Keratinocyte (primary cell): ENCODE results near the gene CNPY1.

Experiments used
- EZH2 ChIP-seq: IDR thresholded peaks from one replicate; pipeline ENCODE4 v1.6.1; 2012; ENCODE audit warnings: inconsistent platforms, mild to moderate bottlenecking, low read length, moderate library complexity
- TF ChIP-seq, protein P1 (sequence below), 3 experiments: IDR thresholded peaks in 1 of 3; conservative IDR thresholded peaks in 1 of 3; optimal IDR thresholded peaks in 1 of 3; 2 replicates in 2 of 3; 3 replicates in 1 of 3; pipeline versions ENCODE3 to v1.5.1; 2011; ENCODE audit warnings: low read length in 3 of 3, mild to moderate bottlenecking in 3 of 3, moderate library complexity in 2 of 3, control low read depth in 1 of 3, inconsistent platforms in 1 of 3; ENCODE audit not compliant: insufficient read depth in 2 of 3; ENCODE audit errors: extremely low read depth in 1 of 3

DNA sequence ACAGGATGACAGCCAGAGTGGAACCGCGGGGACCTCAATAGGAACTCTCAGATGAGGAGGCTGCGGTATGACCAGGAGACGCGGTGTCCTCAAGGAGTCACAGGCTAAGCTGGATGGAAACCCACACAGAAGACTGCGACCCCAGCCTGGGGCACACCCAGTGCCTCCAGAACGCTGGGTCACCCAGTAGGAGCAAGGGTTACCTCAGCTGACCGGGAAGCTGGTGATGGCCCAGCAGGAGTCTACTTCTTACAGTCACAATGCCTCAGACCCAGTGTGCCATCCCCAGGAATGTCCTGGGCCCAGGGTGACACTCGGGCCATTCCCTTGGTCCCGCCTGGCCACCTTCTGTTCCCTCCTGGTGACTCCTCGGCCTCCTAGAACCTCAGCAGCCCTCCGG is 29.9 kb downstream of the CNPY1 start:
- no peak for TF ChIP-seq EZH2
- TF ChIP-seq, protein P1, sequence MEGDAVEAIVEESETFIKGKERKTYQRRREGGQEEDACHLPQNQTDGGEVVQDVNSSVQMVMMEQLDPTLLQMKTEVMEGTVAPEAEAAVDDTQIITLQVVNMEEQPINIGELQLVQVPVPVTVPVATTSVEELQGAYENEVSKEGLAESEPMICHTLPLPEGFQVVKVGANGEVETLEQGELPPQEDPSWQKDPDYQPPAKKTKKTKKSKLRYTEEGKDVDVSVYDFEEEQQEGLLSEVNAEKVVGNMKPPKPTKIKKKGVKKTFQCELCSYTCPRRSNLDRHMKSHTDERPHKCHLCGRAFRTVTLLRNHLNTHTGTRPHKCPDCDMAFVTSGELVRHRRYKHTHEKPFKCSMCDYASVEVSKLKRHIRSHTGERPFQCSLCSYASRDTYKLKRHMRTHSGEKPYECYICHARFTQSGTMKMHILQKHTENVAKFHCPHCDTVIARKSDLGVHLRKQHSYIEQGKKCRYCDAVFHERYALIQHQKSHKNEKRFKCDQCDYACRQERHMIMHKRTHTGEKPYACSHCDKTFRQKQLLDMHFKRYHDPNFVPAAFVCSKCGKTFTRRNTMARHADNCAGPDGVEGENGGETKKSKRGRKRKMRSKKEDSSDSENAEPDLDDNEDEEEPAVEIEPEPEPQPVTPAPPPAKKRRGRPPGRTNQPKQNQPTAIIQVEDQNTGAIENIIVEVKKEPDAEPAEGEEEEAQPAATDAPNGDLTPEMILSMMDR (optimal IDR thresholded peaks at IDR 0.05 in 1 of 3, IDR thresholded peaks at IDR 0.05 in 1 of 3, conservative IDR thresholded peaks at IDR 0.05 in 1 of 3; ENCODE audit: extremely low read depth in 1 of 3, insufficient read depth in 2 of 3, low read length in 3 of 3): no peak
